GM21423 (cell line): ENCODE measurements around the gene SIX1.

Experiments used
- ATAC-seq: cut with Tn5 transposase; IDR thresholded peaks from one replicate; pipeline ENCODE4 v1.9.1; 2021; ENCODE audit warnings: mild to moderate bottlenecking, moderate library complexity; ENCODE audit not compliant: unreplicated experiment

Gene SIX1

DNA sequence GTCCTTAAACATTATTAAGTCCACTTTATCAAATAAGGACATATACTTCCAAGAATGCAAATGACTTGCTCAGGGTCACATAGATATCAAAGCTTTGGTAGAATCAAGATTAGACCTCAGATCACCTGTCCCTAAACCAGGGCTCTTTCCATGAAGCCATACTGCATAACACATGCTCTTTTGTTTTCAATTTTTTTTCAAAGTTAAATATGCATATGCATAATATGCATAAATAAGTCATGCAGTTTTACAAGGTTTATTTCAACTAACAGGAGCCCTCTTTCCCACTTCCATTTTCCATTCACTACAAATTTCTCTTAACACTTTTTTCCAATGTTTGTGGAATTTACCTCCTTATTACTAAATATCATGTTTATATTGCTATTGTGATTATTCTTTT is 53.1 kb downstream of the SIX1 start:
- ATAC-seq = no peak

DNA sequence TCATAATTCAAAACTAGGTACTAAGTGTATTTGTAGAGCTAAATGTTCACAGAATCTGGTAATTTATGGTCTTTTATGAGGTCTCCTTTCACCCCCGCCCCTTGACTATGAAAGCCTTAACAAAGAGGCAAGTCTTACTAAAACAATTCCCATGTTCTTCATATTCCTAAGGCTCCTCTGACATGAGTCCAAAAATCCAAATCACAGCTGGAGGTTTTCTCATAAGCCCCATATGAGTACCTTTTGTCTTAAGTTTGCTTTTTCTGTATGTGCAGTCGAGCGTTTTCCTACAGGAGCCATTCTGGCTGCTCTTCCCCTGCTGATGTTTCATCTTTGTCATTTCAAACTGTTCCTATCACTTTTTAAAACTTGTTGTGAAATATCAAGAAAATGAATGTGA is 55.2 kb downstream of the SIX1 start:
- ATAC-seq = no peak
